IMR-90 (cell line): ENCODE results near the gene ANO4. TPM values are rescaled to one million over a fixed set of nuclear protein-coding genes. Genes with fewer than 3 reads are reported as not detected.

Experiments used
- ATAC-seq: fragments of 200-7000 bp; cut with Tn5 transposase; 2 replicates; pipeline ENCODE4 v1.9.1; 2020; ENCODE audit warnings: low read depth, mild to moderate bottlenecking, moderate library complexity
- BruUV-seq: library from RNA; stranded (reverse); fragments of 400-500 nt; replicated peaks from 2 replicates; lab custom pipeline; 2021; lab: Mats Ljungman, UMichigan
- CTCF ChIA-PET: fragments of 300-600 bp; formaldehyde crosslinking; extraction: SDS; loops from one replicate; lab custom pipeline; 2021; ENCODE audit warnings: antibody characterized with exemption; lab: Yijun Ruan, JAX
- POLR2A ChIA-PET: fragments of 300-600 bp; sonication (Branson Sonifier 250); formaldehyde crosslinking; loops from one replicate; lab custom pipeline; 2022; ENCODE audit warnings: antibody characterized with exemption; ENCODE audit not compliant: unreplicated experiment; lab: Charles Lee
- DNase-seq: peaks from one replicate; pipeline ENCODE4 v3.0.0; 2013
- H2AFZ ChIP-seq: replicated peaks from 2 replicates; pipeline ENCODE3; 2013; ENCODE audit warnings: low read length, mild to moderate bottlenecking; ENCODE audit not compliant: poor library complexity
- H2AK5ac ChIP-seq: 2 replicates; pipeline ENCODE4 v1.6.1; 2013; ENCODE audit warnings: low read depth, low read length, inconsistent platforms
- H2AK9ac ChIP-seq: replicated peaks from 2 replicates; pipeline ENCODE3; 2013; ENCODE audit warnings: mild to moderate bottlenecking, low read depth, low read length, moderate library complexity; ENCODE audit not compliant: poor library complexity
- H2BK120ac ChIP-seq: 2 replicates; pipeline ENCODE4 v1.6.1; 2013; ENCODE audit warnings: low read depth, low read length, inconsistent platforms
- H2BK15ac ChIP-seq: 3 replicates; pipeline ENCODE4 v1.6.1; 2013; ENCODE audit warnings: low read depth, low read length, inconsistent platforms
- H2BK20ac ChIP-seq: 2 replicates; pipeline ENCODE4 v1.6.1; 2013; ENCODE audit warnings: low read depth, mild to moderate bottlenecking, inconsistent platforms, low read length, moderate library complexity
- H2BK5ac ChIP-seq: 2 replicates; pipeline ENCODE4 v1.6.1; 2013; ENCODE audit warnings: mild to moderate bottlenecking, low read depth, low read length, inconsistent platforms; ENCODE audit not compliant: poor library complexity, severe bottlenecking
- H3K14ac ChIP-seq: replicated peaks from 2 replicates; pipeline ENCODE4 v1.6.1; 2013; ENCODE audit warnings: low read depth, low read length, inconsistent platforms
- H3K18ac ChIP-seq: 2 replicates; pipeline ENCODE4 v1.6.1; 2013; ENCODE audit warnings: low read depth, low read length, control low read depth
- H3K23ac ChIP-seq: 2 replicates; pipeline ENCODE4 v1.6.1; 2013; ENCODE audit warnings: low read depth, low read length, inconsistent platforms
- H3K27ac ChIP-seq: 2 replicates; pipeline ENCODE4 v1.5.1; 2013; ENCODE audit warnings: mild to moderate bottlenecking, control low read depth, low read length; ENCODE audit not compliant: insufficient read depth
- H3K27me3 ChIP-seq: 2 replicates; pipeline ENCODE4 v1.6.1; 2013; ENCODE audit warnings: low read length; ENCODE audit not compliant: control insufficient read depth, insufficient read depth
- H3K36me3 ChIP-seq: 2 replicates; pipeline ENCODE4 v1.6.1; 2013; ENCODE audit warnings: low read length, mixed read lengths; ENCODE audit not compliant: control insufficient read depth, insufficient read depth
- H3K4ac ChIP-seq: 2 replicates; pipeline ENCODE4 v1.6.1; 2013; ENCODE audit warnings: low read depth, low read length, inconsistent platforms
- H3K4me1 ChIP-seq: 2 replicates; pipeline ENCODE4 v1.6.1; 2013; ENCODE audit warnings: low read length, mixed read lengths; ENCODE audit not compliant: control insufficient read depth, insufficient read depth
- H3K4me2 ChIP-seq: 2 replicates; pipeline ENCODE4 v1.6.1; 2013; ENCODE audit warnings: low read depth, mild to moderate bottlenecking, control low read depth, low read length, moderate library complexity
- H3K4me3 ChIP-seq: 2 replicates; pipeline ENCODE4 v1.5.1; 2013; ENCODE audit warnings: low read depth, mild to moderate bottlenecking, control low read depth, low read length, moderate library complexity; ENCODE audit not compliant: insufficient read depth
- H3K56ac ChIP-seq: 2 replicates; pipeline ENCODE4 v1.6.1; 2013; ENCODE audit warnings: low read length, inconsistent platforms; ENCODE audit not compliant: insufficient read depth; ENCODE audit errors: extremely low read depth
- H3K79me1 ChIP-seq, 2 experiments: 2 replicates each; pipeline ENCODE4 v1.6.1; 2013; ENCODE audit warnings: low read length in 2 of 2, inconsistent platforms in 1 of 2, low read depth in 1 of 2
- H3K9ac ChIP-seq: 2 replicates; pipeline ENCODE4 v1.6.1; 2013; ENCODE audit warnings: low read depth, low read length, control low read depth
- H3K9me1 ChIP-seq: 2 replicates; pipeline ENCODE4 v1.6.1; 2013; ENCODE audit warnings: low read length, inconsistent platforms; ENCODE audit not compliant: insufficient read depth
- H3K9me3 ChIP-seq: 2 replicates; pipeline ENCODE4 v1.6.1; 2013; ENCODE audit warnings: low read length; ENCODE audit not compliant: control insufficient read depth, insufficient read depth
- H4K20me1 ChIP-seq: 2 replicates; pipeline ENCODE4 v1.6.1; 2013; ENCODE audit warnings: low read length, inconsistent platforms; ENCODE audit not compliant: insufficient read depth
- H4K5ac ChIP-seq: 2 replicates; pipeline ENCODE4 v1.6.1; 2013; ENCODE audit warnings: mild to moderate bottlenecking, low read depth, low read length, control low read depth
- H4K8ac ChIP-seq, 2 experiments: 2 replicates each; pipeline ENCODE4 v1.6.1; 2013; ENCODE audit warnings: low read depth in 2 of 2, low read length in 2 of 2, control low read depth in 1 of 2, inconsistent platforms in 1 of 2
- H4K91ac ChIP-seq: 2 replicates; pipeline ENCODE4 v1.6.1; 2013; ENCODE audit warnings: low read depth, low read length, inconsistent platforms; ENCODE audit not compliant: insufficient read depth
- BHLHE40 ChIP-seq: fragments of 150-350 bp; IDR thresholded peaks from 2 replicates; pipeline ENCODE4 v1.6.1; 2016; ENCODE audit warnings: mild to moderate bottlenecking, low read depth, low read length
- CEBPB ChIP-seq: IDR thresholded peaks from 2 replicates; pipeline ENCODE4 v1.6.1; 2012; ENCODE audit warnings: low read depth, low read length, improper control_type of control experiment
- CHD1 ChIP-seq: IDR thresholded peaks from 2 replicates; pipeline ENCODE4 v1.6.1; 2012; ENCODE audit warnings: low read depth, low read length, improper control_type of control experiment
- FOS ChIP-seq: fragments of 150-350 bp; IDR thresholded peaks from 2 replicates; pipeline ENCODE4 v1.6.1; 2016; ENCODE audit warnings: low read depth, low read length
- MAFK ChIP-seq: IDR thresholded peaks from 2 replicates; pipeline ENCODE4 v1.6.1; 2012; ENCODE audit warnings: low read depth, low read length, improper control_type of control experiment
- MAZ ChIP-seq: IDR thresholded peaks from 2 replicates; pipeline ENCODE4 v1.6.1; 2012; ENCODE audit warnings: low read depth, mild to moderate bottlenecking, low read length, improper control_type of control experiment, moderate library complexity, borderline replicate concordance
- MXI1 ChIP-seq: IDR thresholded peaks from 2 replicates; pipeline ENCODE4 v1.6.1; 2012; ENCODE audit warnings: low read depth, mild to moderate bottlenecking, low read length, moderate library complexity, borderline replicate concordance
- NFE2L2 ChIP-seq: fragments of 150-350 bp; IDR thresholded peaks from 2 replicates; pipeline ENCODE4 v1.6.1; 2016; ENCODE audit warnings: low read depth, mild to moderate bottlenecking, low read length
- POLR2A ChIP-seq: IDR thresholded peaks from 2 replicates; pipeline ENCODE4 v1.6.1; 2012; ENCODE audit warnings: mild to moderate bottlenecking, low read depth, low read length
- RAD21 ChIP-seq: IDR thresholded peaks from 2 replicates; pipeline ENCODE4 v1.6.1; 2012; ENCODE audit warnings: low read length, improper control_type of control experiment
- RCOR1 ChIP-seq: IDR thresholded peaks from 2 replicates; pipeline ENCODE4 v1.6.1; 2012; ENCODE audit warnings: mild to moderate bottlenecking, low read length, improper control_type of control experiment; ENCODE audit not compliant: insufficient replicate concordance
- RFX5 ChIP-seq: IDR thresholded peaks from 2 replicates; pipeline ENCODE4 v1.8.0; 2012; ENCODE audit warnings: low read depth, mild to moderate bottlenecking, low read length, moderate library complexity
- SMC3 ChIP-seq: fragments of 150-350 bp; IDR thresholded peaks from 2 replicates; pipeline ENCODE4 v1.6.1; 2016; ENCODE audit warnings: low read depth, mild to moderate bottlenecking, antibody characterized with exemption, low read length, moderate library complexity
- WGBS, 2 experiments: methylation state at CpG; one replicate each; pipeline versions ENCODE4 v1.1.5 to v1.1.7; 2013; ENCODE audit warnings: missing lambda C conversion rate in 2 of 2; ENCODE audit not compliant: insufficient read length in 1 of 2; ENCODE audit errors: extremely low coverage in 2 of 2; 5-methylcytosine and 5-hydroxymethylcytosine counted together
- dilution Hi-C: fragments of 300-500 bp; cut with HindIII; formaldehyde crosslinking; loops from one replicate; pipeline ENCODE4 v1.14.3; 2018; ENCODE audit warnings: low sequenced_read_pairs; ENCODE audit not compliant: unreplicated experiment
- in situ Hi-C: fragments of 300-500 bp; cut with MboI; formaldehyde crosslinking; loops from 3 replicates; pipeline ENCODE4 v1.14.3; 2019; ENCODE audit warnings: low sequenced_read_pairs, inconsistent platforms, mixed read lengths
- intact Hi-C: fragments of 100-400 bp; cut with micrococcal nuclease; formaldehyde crosslinking; loops from 2 replicates; pipeline ENCODE4 v1.10.0; 2022
- polyA plus RNA-seq, 3 experiments: library from polyadenylated mRNA; depleted of rRNA; stranded (reverse); fragments of >200 nt; gene quantifications; 2 replicates each; pipeline ENCODE4 v1.2.3, GENCODE V29; 2012; ENCODE audit warnings: low replicate concordance in 1 of 3
- total RNA-seq: library from RNA; depleted of rRNA; stranded (reverse); fragments of >200 nt; gene quantifications from 2 replicates; pipeline ENCODE4 v1.2.3, GENCODE V29; 2012
- TF ChIP-seq, protein P1 (sequence below): fragments of 150-350 bp; IDR thresholded peaks from 2 replicates; pipeline ENCODE4 v1.6.1; 2016; ENCODE audit warnings: low read depth, mild to moderate bottlenecking, low read length, moderate library complexity, borderline replicate concordance
- TF ChIP-seq, protein P2 (sequence below): fragments of 150-350 bp; IDR thresholded peaks from 2 replicates; pipeline ENCODE4 v1.6.1; 2017; ENCODE audit warnings: mild to moderate bottlenecking, antibody characterized with exemption, low read length, low read depth
- TF ChIP-seq, protein P3 (sequence below): conservative IDR thresholded peaks from 2 replicates; pipeline ENCODE4 v1.5.1; 2012; ENCODE audit warnings: mild to moderate bottlenecking, low read depth, low read length, improper control_type of control experiment

Gene ANO4
- total and polyA plus RNA-seq, 2 of the 4 experiments (the other 2 are of a cell fraction) = 4.7 to 10.2 TPM

DNA sequence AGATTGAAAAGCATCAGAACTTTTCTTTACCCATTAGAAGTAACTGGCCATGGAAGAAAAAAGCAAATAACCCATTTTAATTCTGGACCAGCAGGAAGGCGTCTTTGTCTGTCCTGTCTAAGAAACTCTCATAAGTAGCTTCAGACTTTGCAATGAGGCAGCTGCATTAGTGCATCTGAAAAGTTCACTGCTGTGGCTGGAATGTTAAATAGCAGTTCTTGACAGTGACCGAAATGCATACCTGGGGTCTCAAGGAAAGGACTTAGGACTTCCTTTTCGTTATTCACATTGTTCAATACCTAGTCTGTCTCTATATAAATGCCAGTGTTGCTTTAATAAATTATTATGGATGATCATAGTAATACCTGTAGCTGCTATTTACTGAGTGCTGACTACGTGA, 125.9 kb downstream of the ANO4 start:
- no peak overlapping the region for H4K5ac ChIP-seq
- H3K27ac ChIP-seq = no peak overlapping the region
- H3K56ac ChIP-seq = no peak overlapping the region
- POLR2A ChIA-PET = no interaction called here
- no peak for TF ChIP-seq MAFK
- no peak for TF ChIP-seq BHLHE40
- TF ChIP-seq RAD21 = no peak
- TF ChIP-seq, protein P1, sequence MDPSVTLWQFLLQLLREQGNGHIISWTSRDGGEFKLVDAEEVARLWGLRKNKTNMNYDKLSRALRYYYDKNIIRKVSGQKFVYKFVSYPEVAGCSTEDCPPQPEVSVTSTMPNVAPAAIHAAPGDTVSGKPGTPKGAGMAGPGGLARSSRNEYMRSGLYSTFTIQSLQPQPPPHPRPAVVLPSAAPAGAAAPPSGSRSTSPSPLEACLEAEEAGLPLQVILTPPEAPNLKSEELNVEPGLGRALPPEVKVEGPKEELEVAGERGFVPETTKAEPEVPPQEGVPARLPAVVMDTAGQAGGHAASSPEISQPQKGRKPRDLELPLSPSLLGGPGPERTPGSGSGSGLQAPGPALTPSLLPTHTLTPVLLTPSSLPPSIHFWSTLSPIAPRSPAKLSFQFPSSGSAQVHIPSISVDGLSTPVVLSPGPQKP = no peak
- TF ChIP-seq CEBPB = no peak
- TF ChIP-seq CHD1 = no peak
- TF ChIP-seq SMC3 = no peak
- TF ChIP-seq RCOR1 = no peak
- no peak for TF ChIP-seq NFE2L2
- TF ChIP-seq POLR2A = no peak
- TF ChIP-seq, protein P2, sequence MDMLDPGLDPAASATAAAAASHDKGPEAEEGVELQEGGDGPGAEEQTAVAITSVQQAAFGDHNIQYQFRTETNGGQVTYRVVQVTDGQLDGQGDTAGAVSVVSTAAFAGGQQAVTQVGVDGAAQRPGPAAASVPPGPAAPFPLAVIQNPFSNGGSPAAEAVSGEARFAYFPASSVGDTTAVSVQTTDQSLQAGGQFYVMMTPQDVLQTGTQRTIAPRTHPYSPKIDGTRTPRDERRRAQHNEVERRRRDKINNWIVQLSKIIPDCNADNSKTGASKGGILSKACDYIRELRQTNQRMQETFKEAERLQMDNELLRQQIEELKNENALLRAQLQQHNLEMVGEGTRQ = no peak
- TF ChIP-seq MXI1 = no peak
- TF ChIP-seq FOS = no peak
- TF ChIP-seq, protein P3, sequence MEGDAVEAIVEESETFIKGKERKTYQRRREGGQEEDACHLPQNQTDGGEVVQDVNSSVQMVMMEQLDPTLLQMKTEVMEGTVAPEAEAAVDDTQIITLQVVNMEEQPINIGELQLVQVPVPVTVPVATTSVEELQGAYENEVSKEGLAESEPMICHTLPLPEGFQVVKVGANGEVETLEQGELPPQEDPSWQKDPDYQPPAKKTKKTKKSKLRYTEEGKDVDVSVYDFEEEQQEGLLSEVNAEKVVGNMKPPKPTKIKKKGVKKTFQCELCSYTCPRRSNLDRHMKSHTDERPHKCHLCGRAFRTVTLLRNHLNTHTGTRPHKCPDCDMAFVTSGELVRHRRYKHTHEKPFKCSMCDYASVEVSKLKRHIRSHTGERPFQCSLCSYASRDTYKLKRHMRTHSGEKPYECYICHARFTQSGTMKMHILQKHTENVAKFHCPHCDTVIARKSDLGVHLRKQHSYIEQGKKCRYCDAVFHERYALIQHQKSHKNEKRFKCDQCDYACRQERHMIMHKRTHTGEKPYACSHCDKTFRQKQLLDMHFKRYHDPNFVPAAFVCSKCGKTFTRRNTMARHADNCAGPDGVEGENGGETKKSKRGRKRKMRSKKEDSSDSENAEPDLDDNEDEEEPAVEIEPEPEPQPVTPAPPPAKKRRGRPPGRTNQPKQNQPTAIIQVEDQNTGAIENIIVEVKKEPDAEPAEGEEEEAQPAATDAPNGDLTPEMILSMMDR = no peak
- no peak for TF ChIP-seq RFX5
- no peak for TF ChIP-seq MAZ
- WGBS, 2 experiments = 78% methylated on average over 1 of the region's 4 CpGs; no CpG with 5 or more reads in 1 of the 2 experiments
- H2AK9ac ChIP-seq = no peak overlapping the region
- no peak overlapping the region for H2AFZ ChIP-seq
- H3K4me3 ChIP-seq = no peak overlapping the region
- H4K91ac ChIP-seq = no peak overlapping the region
- no peak overlapping the region for H3K18ac ChIP-seq
- no peak overlapping the region for H3K4me2 ChIP-seq
- no peak overlapping the region for H2BK15ac ChIP-seq
- no peaks in the 10 kb centered on the region for H3K4me1 ChIP-seq
- no peak overlapping the region for H2BK120ac ChIP-seq
- intact Hi-C loops (no loop called here), dilution Hi-C loops (no loop called here), in situ Hi-C loops (no loop called here)
- no peak overlapping the region for H4K8ac ChIP-seq
- H3K14ac ChIP-seq = no peak overlapping the region
- no peak overlapping the region for H2BK20ac ChIP-seq
- no peak for ATAC-seq
- BruUV-seq = no TSS peak
- H3K9me3 ChIP-seq = no peaks in the 10 kb centered on the region
- H3K79me1 ChIP-seq = no peaks in the 10 kb centered on the region
- H3K9ac ChIP-seq = no peak overlapping the region
- CTCF ChIA-PET = interaction anchor here (0.6 kb wide), 1 partner anchor 78 kb away, joined by 3 read pairs; no protein-coding TSS in a partner anchor
- H3K23ac ChIP-seq = no peak overlapping the region
- no peak overlapping the region for H3K4ac ChIP-seq
- H3K36me3 ChIP-seq = no peaks in the 10 kb centered on the region
- no peak for DNase-seq
- H4K20me1 ChIP-seq = no peaks in the 10 kb centered on the region
- no peaks in the 10 kb centered on the region for H3K9me1 ChIP-seq
- no peak overlapping the region for H2BK5ac ChIP-seq
- H3K27me3 ChIP-seq = no peaks in the 10 kb centered on the region
- no peak overlapping the region for H2AK5ac ChIP-seq
